Upper lobe of right lung (tissue), 1 donor: ENCODE results near the gene TREML4. TPM values are rescaled to one million over a fixed set of nuclear protein-coding genes. Genes with fewer than 3 reads are reported as not detected.

Experiments used
- ATAC-seq: fragments of 200-7000 bp; cut with Tn5 transposase; one replicate; pipeline ENCODE4 v1.9.1; 2020; ENCODE audit warnings: mild to moderate bottlenecking, moderate library complexity
- DNase-seq: peaks from one replicate; pipeline ENCODE4 v3.0.0-alpha.2; 2020
- H3K27ac ChIP-seq: fragments of 200-600 bp; one replicate; pipeline ENCODE4 v1.8.0; 2022
- H3K27me3 ChIP-seq: fragments of 200-600 bp; one replicate; pipeline ENCODE4 v1.8.0; 2022; ENCODE audit warnings: mild to moderate bottlenecking
- H3K36me3 ChIP-seq: fragments of 200-600 bp; one replicate; pipeline ENCODE4 v1.8.0; 2022
- H3K4me1 ChIP-seq: fragments of 200-600 bp; one replicate; pipeline ENCODE4 v1.8.0; 2022
- H3K4me3 ChIP-seq: fragments of 200-600 bp; one replicate; pipeline ENCODE4 v1.8.0; 2022; ENCODE audit warnings: mild to moderate bottlenecking
- H3K9me3 ChIP-seq: fragments of 200-600 bp; one replicate; pipeline ENCODE4 v1.8.0; 2022
- CTCF ChIP-seq: fragments of 200-600 bp; IDR thresholded peaks from one replicate; pipeline ENCODE4 v1.8.0; 2022; ENCODE audit warnings: antibody characterized with exemption
- intact Hi-C: fragments of 100-400 bp; cut with DNase I; formaldehyde crosslinking; loops from one replicate; pipeline ENCODE4 v1.11.0; 2022
- total RNA-seq: library from RNA; stranded (reverse); fragmentation: NEBNext Ultra II Directional; extraction: Animal tissue kit (Norgen Biotek cat#: 25700); gene quantifications from one replicate; pipeline ENCODE4 v1.2.1, GENCODE V29; 2021
- donor health status: DM: no; HTN: yes; CAD: no; lungs with severe emphysema.

Gene TREML4
- total RNA-seq, 1 donor from 2014 or later: not detected

DNA sequence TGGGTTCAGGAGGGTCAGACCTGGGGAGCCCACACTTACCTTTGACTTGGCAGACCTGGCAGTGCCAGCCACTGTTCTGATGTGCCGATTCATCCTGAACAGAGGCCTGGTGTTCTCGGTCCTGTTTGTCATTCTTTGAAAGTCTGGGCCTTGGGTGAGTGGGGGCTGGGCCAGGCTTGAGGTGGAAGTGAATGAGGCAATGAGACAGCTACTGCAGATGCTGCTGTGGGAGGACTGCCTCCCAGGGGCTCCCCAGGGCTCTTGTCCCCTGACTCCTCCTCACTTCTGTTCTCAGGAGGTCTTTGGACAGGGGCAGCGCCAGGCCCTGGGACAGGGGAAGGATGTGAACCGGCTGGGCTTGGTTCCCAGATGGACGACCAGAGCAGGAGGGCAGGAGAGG lies 5.6 kb upstream of the TREML4 start:
- TF ChIP-seq CTCF: no peak
- intact Hi-C loops: no loop called here
- no peaks in the 10 kb centered on the region for H3K4me1 ChIP-seq
- H3K36me3 ChIP-seq: no peaks in the 10 kb centered on the region
- no peak overlapping the region for H3K4me3 ChIP-seq
- no peaks in the 10 kb centered on the region for H3K9me3 ChIP-seq
- ATAC-seq (peak; percentile 47), DNase-seq (no peak)
- peaks cover 4% of the 10 kb centered on the region for H3K27me3 ChIP-seq
- H3K27ac ChIP-seq: no peak overlapping the region

GRCh38 chr6:41224800-41225199 lies 3.3 kb upstream of the TREML4 start:
- intact Hi-C loops: no loop called here
- no peak for ATAC-seq

GRCh38 chr6:41226752-41227151 lies 1.4 kb upstream of the TREML4 start:
- H3K4me3 ChIP-seq: no peak overlapping the region

More at GRCh38 chr6:41224800-41225199, 3.3 kb upstream of the TREML4 start:
- no peaks in the 10 kb centered on the region for H3K9me3 ChIP-seq
- H3K4me3 ChIP-seq: no peak overlapping the region
- H3K4me1 ChIP-seq: no peaks in the 10 kb centered on the region
- no peak for TF ChIP-seq CTCF
- DNase-seq: no peak
- H3K36me3 ChIP-seq: no peaks in the 10 kb centered on the region
- H3K27ac ChIP-seq: no peak overlapping the region
- peaks cover 4% of the 10 kb centered on the region for H3K27me3 ChIP-seq

GRCh38 chr6:41228616-41229015 lies 467 bp downstream of the TREML4 start:
- ATAC-seq (peak; percentile 78), DNase-seq (no peak)
- peaks cover 4% of the 10 kb centered on the region for H3K27me3 ChIP-seq
- no peaks in the 10 kb centered on the region for H3K4me1 ChIP-seq
- H3K4me3 ChIP-seq: no peak overlapping the region
- H3K9me3 ChIP-seq: no peaks in the 10 kb centered on the region
- intact Hi-C loops: no loop called here
- no peaks in the 10 kb centered on the region for H3K36me3 ChIP-seq
- no peak overlapping the region for H3K27ac ChIP-seq
- TF ChIP-seq CTCF: no peak

More at GRCh38 chr6:41226752-41227151, 1.4 kb upstream of the TREML4 start:
- Histone ChIP-seq H3K36me3 (no peaks in the 10 kb centered on the region), H3K4me1 (no peaks in the 10 kb centered on the region), H3K27me3 (peaks cover 4% of the 10 kb centered on the region), H3K27ac (no peak overlapping the region), H3K9me3 (no peaks in the 10 kb centered on the region)
- DNase-seq (no peak), ATAC-seq (no peak)
- TF ChIP-seq CTCF: no peak
- intact Hi-C loops: no loop called here

GRCh38 chr6:41229721-41230120 lies 1.6 kb downstream of the TREML4 start:
- no peak overlapping the region for H3K27ac ChIP-seq
- no peaks in the 10 kb centered on the region for H3K36me3 ChIP-seq
- H3K4me3 ChIP-seq: no peak overlapping the region
- no peak for TF ChIP-seq CTCF
- H3K4me1 ChIP-seq: no peaks in the 10 kb centered on the region
- intact Hi-C loops: no loop called here
- DNase-seq (no peak), ATAC-seq (peak; percentile 15)
- no peaks in the 10 kb centered on the region for H3K27me3 ChIP-seq
- H3K9me3 ChIP-seq: no peaks in the 10 kb centered on the region

DNA sequence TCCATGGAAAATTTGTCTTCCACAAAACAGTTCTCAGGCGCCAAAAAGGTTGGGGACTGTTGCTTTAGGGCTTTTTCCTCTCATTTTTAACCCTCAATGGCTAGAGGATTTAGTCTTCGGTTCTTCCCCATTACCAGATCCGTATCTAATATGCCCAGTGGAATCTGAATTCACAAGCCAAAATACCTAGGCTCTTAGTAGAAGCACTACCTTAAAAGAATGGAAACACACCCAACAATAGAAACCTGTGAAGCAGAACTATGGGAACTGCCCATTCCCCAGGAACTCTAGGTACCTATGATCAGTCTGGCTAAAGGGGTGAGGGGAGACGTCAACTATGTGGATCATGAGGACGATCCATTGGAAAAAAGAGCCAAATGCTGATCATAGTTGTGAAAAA lies 3.1 kb downstream of the TREML4 start:
- DNase-seq: no peak
- TF ChIP-seq CTCF: no peak
- Histone ChIP-seq H3K4me3 (no peak overlapping the region), H3K27me3 (no peaks in the 10 kb centered on the region), H3K9me3 (no peaks in the 10 kb centered on the region), H3K36me3 (no peaks in the 10 kb centered on the region), H3K4me1 (no peaks in the 10 kb centered on the region), H3K27ac (no peak overlapping the region)
- ATAC-seq: no peak
- intact Hi-C loops: no loop called here
